HG03378 (cell line): ENCODE measurements around the gene NCK2.
"Not testable (repeated sequence)": the region's sequence is repeated elsewhere in the genome, so short reads cannot be mapped to it uniquely, and the experiment has no call there.

Source experiments
- ATAC-seq: cut with Tn5 transposase; IDR thresholded peaks from one replicate; pipeline ENCODE4 v1.9.1; 2021; ENCODE audit warnings: mild to moderate bottlenecking, moderate library complexity; ENCODE audit not compliant: unreplicated experiment

Gene NCK2

GRCh38 chr2:105754011-105754410 lies 9.3 kb downstream of the NCK2 start:
- no peak for ATAC-seq

GRCh38 chr2:105754994-105755393 lies 10.3 kb downstream of the NCK2 start:
- no peak for ATAC-seq

DNA sequence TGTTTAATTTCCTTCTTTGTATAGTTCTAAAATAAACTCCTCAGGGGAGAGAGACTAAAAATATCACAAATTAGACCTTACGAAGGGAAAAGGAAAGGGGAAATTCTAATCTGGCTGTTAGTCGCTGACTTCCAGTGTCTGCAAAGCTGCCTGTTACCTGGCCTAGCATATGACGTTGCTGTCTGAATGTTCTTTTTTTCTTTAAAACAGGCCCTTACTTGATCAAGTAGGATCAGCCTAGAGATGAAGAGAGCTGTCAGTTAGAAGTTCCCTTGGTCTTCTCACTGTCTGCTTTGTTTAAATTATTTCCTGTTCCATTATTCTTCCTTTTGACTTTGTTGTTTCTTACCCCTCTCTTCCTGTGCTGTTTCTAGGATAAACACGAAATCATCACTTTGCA lies 11.2 kb downstream of the NCK2 start:
- ATAC-seq = no peak

GRCh38 chr2:105756435-105756834 lies 11.7 kb downstream of the NCK2 start:
- ATAC-seq = no peak

DNA sequence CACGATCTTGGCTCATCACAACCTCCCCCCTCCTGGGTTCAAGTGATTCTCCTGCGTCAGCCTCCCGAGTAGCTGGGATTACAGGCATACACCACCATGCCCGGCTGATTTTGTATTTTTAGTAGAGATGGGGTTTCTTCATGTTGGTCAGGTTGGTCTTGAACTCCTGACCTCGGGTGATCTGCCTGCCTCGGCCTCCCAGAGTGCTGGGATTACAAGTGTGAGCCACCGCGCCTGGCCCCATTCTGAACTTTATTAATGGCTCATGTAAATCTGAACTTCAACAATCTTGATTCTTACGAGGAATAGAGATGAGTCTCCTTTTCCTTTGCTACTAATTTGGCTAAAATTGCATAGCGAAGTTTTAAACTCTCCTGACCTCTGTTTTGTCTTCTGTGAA lies 12.2 kb downstream of the NCK2 start:
- not testable (repeated sequence) for ATAC-seq

DNA sequence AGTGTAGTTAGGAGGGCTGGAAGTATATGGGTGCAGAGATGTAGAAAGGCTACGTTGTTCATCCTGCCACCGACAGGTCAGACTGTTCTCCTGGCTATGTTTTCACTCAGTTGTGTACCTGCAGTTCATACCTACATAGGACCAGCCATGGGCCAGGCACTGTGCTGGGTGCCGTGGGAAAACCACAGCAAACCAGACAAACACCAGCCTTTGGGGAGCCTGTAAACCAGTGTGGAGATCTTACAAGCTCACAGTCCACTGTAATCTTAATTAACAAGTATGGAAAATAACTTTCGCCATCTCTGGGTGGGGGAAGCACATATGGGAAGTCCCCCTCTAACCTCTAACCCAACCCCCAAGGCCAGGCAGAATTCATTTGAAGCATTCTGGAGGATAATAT lies 12.7 kb downstream of the NCK2 start:
- ATAC-seq = no peak

GRCh38 chr2:105760191-105760590 lies 15.5 kb downstream of the NCK2 start:
- ATAC-seq = no peak

DNA sequence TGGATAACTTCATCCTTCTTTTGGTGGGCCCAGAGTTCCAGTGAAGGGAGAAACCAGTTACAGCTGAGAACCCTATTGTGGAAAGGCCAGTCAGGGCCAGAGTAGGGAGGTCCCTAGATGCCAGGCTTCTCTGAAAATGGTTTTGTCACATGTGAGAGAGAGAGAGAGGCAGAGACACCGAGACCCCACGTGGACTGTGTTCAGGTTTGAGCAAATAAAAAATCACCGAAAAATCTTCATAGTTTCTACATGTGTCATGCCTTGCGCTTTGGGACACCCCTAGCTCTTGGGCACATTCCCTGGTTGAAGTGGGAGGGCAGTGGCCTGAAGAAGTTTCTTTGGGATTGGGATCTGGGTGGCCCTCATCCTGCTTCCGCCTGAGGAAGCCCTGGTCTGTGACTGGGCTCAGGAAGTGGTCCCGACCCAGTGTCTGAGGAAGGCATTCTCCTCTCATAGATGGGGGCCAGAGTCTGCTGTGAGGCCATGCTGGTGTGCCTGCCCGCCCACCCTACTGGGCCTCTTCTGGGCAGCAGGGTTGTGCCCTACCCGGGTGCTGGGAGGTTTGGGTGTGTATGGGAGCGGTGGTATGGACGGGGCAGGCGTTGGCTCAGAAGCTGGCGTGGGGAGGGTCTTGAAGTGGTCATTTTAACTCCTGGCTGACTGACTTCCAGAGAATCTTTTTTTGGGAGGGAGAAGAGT lies 16.1 kb downstream of the NCK2 start:
- ATAC-seq = no peak

- ATAC-seq = no peak
Observed at GRCh38 chr2:105761931-105762515, 17.3 kb downstream of the NCK2 start.

DNA sequence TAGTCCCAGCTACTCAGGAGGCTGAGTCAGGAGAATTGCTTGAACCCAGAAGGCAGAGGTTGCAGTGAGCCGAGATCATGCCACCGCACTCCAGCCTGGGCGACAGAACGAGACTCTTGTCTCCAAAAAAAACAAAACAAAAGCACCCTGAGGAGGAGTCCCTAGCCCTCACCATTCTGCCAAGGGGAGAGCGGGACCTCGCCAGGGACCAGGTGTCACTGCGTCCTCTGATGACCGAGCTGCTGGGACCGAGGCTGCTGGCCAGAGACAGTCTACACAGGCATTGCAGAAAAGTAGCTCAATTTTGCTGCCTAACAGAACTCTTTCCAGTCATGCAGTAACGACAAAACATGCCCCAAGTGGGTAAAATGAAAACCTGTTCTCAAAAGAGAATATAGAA lies 18.4 kb downstream of the NCK2 start:
- ATAC-seq = no peak

GRCh38 chr2:105764059-105764458 lies 19.3 kb downstream of the NCK2 start:
- no peak for ATAC-seq

- ATAC-seq = no peak
Observed at GRCh38 chr2:105765415-105766299, 20.9 kb downstream of the NCK2 start.

DNA sequence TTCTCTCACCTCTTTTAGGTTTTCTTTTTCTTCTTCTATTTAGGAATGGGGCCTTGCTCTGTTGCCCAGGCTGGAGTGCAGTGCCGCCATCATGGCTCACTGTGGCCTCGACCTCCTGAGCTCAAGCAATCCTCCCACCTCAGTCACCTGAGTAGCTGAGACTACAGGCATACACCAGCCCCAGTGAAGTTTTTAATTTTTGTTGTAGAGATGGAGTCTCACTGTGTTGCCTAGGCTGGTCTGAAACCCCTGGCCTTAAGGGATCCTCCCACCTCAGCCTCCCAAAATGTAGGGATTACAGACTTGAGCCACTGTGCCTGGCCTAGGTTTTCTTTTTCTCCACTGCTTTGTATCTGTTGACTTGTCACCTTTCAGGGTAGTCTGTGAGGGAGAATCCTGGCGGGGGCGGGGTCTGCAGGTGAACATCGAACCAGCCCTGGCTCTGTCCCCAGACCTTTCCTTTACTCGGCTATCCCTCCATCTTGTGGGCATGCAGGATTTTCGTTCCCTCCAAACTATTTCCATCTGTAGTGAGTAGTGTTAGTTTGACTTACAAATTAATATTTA lies 21.7 kb downstream of the NCK2 start:
- no peak for ATAC-seq

- no peak for ATAC-seq
Observed at GRCh38 chr2:105768176-105768575, 23.5 kb downstream of the NCK2 start.

DNA sequence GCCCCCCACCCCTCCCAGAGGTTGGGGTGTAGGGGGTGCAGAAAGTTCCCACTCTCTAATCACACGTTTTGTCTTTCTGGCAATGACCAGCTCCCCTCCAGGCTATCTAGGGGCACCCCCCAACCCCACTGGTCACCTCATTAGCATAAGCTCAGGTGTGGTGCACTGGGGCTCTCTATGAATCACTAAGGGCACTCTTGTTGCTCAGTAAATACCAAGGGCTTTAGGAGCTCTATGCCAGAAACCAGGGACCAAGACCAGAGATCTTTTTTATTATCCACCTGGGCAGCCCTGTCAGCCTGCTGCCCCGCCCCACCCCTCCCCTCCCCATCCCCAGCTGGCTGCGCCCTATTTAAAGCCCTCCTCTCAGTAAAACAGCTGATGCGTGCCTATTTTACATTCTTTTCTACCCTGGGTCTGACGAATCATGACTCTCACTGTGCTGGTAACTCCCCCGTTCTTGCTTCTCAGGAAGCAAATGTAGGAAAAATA lies 24.3 kb downstream of the NCK2 start:
- no peak for ATAC-seq

DNA sequence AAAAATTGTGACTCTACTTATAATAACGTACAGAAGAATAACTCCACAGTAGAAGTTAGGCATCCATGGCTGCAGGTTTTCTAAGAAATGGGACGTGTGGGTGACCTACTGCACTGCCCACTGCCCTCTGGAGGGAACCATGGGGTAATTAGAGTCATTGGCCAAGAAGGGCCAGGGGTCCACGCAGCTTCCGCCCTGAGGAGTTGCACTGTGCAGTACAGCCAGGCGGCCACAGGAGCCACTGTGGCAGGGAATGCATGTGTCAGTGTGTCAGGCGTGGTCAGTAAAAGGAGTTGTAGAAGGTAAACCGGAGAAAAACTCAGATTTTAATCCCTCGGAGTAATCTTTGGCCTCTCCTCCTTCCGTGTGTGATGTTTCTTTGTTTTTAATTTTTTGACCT lies 24.8 kb downstream of the NCK2 start:
- ATAC-seq = no peak

DNA sequence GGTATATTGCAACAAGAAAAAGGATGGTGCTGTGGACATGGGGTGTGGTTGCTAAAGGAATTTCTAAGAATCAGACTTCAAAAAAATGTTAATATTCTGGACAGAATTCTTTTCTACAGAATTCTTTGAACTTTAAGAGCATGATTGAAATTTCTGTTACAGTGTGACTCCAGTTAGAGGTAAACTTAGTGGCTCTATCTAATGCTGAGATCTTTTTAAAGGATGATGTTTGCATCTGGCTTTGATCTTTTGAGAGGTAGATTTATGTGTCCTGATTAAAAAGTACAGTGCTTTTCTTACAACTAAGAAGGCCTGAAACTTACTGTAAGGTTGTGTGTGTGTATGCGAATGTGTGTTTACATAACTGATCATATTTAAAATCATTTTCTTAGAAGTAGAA lies 25.4 kb downstream of the NCK2 start:
- ATAC-seq = no peak

DNA sequence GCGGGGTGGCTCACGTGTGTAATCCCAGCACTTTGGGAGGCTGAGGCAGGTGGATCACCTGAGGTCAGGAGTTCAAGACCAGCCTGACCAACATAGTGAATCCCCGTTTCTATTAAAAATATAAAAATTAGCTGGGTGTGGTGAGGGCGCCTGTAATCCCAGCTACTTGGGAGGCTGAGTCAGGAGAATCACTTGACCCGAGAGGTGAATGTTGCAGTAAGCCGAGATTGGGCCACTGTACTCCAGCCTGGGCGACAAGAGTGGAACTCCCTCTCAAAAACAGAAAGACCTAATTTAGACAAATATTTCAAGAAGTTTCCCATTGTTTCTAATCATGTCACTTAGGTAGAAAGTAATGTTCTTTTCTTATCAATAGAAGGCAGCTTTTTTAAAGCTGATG lies 26.6 kb downstream of the NCK2 start:
- not testable (repeated sequence) for ATAC-seq

DNA sequence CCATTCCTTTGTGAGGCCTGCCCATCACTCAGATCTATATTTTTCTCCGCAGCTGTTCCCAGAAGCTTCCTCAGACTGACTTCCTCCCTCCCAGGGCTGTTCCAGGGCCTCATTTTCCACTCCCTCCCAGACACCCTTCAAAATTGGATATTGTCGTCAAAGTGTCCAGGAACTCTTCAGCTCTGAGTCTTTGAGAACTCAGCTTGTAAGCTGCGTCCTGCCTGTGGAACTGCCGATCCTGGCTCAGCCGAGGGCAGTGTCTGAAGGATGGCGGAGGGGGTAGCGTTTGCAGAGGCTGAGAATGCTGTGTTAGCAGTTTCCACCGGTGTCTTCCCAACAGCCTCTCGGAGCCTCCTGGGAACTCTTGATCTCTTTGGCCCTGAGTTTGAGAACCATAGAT lies 27.1 kb downstream of the NCK2 start:
- ATAC-seq = no peak

- ATAC-seq = no peak
Observed at GRCh38 chr2:105772362-105772761, 27.6 kb downstream of the NCK2 start.

GRCh38 chr2:105773568-105773967 lies 28.9 kb downstream of the NCK2 start:
- no peak for ATAC-seq
